ENCODE measurements around the gene VAMP8.

DNA sequence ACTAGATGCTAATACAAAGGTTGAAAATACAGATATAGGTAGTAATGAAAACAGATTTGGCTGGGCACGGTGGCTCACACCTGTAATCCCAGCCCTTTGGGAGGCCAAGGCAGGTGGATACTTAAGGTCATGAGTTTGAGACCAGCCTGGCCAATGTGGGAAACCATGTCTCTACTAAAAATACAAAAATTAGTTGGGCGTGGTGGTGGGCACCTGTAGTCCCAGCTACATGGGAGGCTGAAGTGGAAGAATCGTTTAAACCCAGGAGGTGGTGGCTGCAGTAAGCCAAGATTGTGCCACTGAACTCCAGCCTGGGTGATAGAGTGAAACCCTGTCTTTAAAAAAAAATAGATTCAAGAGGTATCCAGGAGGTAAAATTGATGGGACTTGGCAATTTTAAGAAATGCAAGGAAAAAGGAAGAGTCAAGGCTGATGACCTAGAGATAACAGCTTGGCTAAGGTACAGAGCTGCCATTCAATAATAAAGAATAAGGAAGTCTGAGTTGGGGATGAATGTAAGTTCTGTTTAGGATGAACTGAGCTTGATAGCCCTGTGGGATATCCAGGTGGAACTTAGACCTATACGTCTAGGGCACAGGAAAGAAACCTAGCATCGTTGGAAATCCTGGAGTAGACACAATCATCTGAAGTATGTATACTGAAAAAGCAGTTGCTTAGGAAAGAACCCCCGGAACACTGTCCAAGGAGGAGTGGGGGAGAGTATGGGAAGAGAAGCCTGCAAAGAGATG, 29.4 kb upstream of the VAMP8 start:
- TF ChIP-seq, protein P1, sequence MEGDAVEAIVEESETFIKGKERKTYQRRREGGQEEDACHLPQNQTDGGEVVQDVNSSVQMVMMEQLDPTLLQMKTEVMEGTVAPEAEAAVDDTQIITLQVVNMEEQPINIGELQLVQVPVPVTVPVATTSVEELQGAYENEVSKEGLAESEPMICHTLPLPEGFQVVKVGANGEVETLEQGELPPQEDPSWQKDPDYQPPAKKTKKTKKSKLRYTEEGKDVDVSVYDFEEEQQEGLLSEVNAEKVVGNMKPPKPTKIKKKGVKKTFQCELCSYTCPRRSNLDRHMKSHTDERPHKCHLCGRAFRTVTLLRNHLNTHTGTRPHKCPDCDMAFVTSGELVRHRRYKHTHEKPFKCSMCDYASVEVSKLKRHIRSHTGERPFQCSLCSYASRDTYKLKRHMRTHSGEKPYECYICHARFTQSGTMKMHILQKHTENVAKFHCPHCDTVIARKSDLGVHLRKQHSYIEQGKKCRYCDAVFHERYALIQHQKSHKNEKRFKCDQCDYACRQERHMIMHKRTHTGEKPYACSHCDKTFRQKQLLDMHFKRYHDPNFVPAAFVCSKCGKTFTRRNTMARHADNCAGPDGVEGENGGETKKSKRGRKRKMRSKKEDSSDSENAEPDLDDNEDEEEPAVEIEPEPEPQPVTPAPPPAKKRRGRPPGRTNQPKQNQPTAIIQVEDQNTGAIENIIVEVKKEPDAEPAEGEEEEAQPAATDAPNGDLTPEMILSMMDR (IDR thresholded peaks at IDR 0.05; ENCODE audit: low read depth, low read length): no peak
- TF ChIP-seq MYC (IDR thresholded peaks at IDR 0.05; ENCODE audit: low read depth, low read length) (no peak), POLR2A (IDR thresholded peaks at IDR 0.05; ENCODE audit: extremely low read depth, insufficient read length) (no peak)
- TF ChIP-seq, protein P2, sequence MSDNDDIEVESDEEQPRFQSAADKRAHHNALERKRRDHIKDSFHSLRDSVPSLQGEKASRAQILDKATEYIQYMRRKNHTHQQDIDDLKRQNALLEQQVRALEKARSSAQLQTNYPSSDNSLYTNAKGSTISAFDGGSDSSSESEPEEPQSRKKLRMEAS (IDR thresholded peaks at IDR 0.05; ENCODE audit: low read depth, low read length): no peak
